ENCODE measurements around the gene COL2A1.
"Not testable (repeated sequence)": the region's sequence is repeated elsewhere in the genome, so short reads cannot be mapped to it uniquely, and the experiment has no call there.

Gene COL2A1

DNA sequence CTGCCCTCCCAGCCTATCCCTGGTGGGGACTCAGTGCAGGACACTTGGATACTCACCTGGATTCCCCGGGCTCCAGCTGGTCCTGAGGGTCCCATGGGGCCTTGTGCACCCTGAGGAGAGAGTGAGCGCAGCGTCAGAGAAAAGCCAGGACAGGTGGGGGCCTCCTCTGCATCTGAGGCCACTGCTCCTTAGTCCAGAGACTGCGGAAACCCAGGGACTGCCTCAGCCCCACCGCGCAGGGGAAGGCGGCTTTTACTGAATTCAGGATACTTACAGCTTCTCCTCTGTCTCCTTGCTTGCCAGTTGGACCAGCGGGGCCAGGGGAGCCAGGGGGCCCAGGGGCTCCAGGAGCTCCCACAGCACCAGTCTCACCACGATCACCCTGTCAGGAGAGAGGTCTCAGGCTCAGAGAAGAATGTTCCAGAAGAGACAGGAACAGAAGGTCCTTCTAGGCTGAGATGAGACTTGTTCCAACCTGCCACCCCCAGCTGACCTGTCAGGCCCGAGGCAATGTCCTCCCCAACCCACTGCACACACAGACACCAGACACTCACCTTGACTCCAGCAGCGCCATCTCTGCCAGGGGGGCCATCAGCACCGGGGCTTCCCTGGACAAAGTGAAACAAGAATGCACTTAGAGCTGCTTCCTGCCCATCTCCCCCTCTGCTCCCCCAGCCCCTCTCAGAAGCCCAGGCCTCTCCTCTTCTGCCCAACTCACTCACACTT, 27.1 kb downstream of the COL2A1 start:
- DNase-seq (ENCODE audit: low read depth in 3 of 3), result no peak

DNA sequence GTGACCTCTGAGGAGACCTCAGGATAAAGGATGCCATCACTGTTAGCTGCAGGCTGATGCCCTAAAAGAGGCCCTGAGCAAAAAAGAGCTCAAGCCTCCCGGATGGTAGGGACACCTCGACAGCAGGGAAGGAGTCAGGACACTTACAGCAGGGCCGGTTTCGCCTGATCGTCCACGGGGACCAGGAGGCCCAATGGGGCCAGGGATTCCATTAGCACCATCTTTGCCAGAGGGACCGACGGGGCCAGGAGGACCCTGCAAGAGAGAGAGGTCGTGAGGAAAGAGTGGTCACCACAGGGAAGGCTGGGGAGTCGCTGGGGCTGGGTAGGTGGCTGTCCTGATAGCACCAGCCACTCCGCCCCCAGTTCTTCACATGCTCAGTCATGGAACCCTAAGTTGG, 28.5 kb downstream of the COL2A1 start:
- no peak for DNase-seq (ENCODE audit: low read depth in 3 of 3)

DNA sequence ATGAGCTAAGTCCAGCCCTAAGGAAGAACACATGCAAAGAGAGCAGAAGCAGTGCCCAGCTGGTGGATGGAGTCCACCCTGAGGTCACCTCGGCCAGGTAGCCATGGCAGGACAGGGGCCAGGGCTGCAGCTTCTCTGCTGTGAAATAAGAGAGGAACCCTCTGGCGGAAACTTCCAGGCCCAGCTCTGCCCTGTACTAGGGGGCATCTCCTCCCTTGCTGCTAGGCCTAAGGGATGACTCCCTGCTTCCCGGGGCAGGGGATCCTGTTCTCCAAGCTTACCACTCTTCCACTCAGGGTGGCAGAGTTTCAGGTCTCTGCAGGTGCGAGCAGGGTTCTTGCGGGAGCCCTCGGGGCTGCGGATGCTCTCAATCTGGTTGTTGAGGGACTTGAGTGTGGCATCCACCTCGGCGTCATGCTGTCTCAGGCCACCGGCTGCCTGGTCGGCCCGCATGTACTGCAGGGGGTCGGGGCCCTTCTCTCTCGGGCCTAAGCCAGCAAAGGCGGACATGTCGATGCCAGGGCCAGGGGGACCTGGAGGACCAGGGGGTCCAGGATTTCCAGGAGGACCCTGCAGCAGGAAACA, 29.1 kb downstream of the COL2A1 start:
- no peak for DNase-seq (ENCODE audit: low read depth in 3 of 3)

DNA sequence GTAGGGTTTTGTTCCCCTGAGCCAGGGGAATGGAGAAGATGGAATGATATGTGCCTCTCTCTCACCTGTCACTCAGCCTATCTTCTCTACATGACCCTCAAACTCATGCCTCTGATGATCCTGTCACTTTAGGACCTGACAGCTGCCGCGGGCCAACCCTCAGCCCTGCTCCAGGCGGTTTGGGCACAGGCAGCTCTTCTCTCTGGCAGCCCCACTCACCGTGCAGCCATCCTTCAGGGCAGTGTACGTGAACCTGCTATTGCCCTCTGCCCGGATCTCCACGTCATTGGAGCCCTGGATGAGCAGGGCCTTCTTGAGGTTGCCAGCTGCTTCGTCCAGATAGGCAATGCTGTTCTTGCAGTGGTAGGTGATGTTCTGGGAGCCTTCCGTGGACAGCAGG, 30.4 kb downstream of the COL2A1 start:
- no peak for DNase-seq (ENCODE audit: low read depth in 3 of 3)

DNA sequence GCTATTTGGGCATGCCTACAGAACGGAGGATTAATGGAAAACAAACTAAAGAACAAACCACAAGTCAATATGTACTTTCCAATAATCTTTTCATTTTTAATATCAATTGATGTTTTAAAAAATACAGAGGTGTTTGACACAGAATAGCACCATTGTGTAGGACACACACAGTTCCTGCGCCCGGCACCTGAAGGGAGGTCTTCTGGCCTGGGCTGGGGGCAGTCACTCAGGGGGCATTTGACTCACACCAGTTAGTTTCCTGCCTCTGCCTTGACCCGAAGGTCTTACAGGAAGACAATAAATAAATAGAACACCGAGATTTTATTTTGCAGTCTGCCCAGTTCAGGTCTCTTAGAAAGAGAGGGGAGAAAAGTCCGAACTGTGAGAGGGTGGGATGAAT, 31.4 kb downstream of the COL2A1 start:
- DNase-seq (ENCODE audit: low read depth in 3 of 3), result no peak

DNA sequence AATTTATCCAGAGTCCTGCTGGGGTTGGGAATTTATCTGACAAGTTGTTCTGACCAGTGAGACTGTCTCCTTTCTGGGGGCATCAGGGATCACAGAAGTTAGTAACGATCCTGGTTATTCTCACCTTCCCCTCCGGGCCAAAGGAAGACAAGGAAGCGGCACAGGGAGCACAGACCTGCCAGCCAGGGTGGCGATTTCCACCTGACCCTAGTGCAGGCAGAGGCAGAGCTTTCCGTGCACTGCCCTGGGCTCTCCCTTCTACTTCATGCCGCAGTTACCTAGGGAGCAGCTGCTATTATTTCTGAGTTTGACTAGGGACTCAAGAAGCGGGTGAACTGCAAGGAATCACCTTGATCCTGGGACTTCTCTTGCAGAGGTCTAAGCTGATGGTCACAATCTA, 33.4 kb downstream of the COL2A1 start:
- no peak for DNase-seq (ENCODE audit: low read depth in 3 of 3)

DNA sequence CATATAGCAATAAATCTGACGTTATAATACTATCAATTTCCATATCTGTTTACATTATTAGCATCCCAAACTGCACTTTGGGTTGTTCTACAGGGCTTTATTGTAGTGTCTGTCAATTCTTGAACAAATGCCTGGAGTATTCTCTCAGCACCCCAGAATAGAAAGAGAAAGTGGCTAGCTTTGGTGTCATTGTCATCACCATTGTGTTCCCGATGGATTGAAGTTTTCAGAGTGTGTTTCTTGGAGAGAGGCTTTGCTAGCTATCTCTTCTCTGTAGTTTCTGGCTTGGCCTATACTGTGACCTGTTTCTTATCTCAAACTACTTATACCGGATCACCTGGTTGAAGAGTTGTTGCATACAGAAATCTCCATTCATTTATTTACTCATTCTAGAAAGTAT, 34.4 kb downstream of the COL2A1 start:
- no peak for DNase-seq (ENCODE audit: low read depth in 3 of 3)

DNA sequence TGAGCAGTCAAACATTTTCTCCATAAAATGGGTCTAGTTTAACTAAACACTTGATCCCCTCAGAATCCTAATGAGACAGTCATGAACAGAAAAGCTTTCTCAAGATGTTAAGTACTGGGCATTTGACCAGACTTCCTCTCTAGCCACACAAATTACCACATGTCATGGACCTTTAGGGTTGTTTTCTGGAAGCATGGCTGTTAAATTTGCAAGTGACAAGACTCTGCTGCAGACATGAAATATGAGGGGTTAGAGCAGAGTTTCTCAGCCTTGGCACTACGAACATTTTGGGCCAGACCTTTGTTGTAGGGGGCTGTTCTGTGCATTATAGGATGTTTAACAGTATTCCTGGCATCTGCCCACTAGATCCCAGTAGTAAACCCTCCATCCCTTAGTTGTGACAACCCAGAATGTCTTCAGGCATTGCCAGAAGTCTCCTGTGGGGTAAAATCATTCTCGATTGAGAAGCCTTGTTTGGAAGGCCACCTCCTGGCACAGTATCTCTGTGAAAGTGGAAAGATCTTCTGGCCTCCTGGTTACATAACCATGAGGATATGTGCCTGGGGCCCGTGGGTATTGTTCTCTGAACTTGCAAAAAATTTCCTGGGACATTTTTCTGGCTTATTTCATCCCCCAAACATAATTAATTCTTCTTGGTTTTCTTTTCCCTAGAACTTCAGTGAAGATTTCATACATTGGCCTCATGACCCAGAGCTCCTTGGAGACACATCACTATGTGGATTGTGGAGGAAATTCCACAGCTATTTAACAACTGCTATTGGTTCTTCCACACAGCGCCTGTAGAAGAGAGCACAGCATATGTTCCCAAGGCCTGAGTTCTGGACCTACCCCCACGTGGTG, 36.6 kb downstream of the COL2A1 start:
- DNase-seq (ENCODE audit: low read depth in 3 of 3), result no peak

DNA sequence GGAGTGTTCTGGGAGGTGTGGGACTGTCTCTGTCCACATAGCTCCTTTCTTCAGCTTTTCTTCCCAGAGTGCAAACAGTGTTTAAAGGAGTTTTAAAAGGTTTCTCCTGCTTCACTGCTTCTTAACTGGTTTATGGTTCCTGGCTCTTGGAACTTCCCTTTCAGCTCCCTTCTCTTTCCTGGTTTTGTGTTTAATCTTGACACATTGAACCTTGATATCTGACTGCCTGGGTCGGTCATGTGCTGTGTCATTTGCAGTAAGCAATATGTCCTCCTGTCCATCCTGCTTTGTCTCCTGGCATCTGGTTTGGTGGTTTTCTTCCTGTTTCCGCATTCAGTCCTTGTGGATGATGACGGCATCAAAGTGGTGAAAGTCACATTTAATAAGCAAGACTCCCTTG, 38.7 kb downstream of the COL2A1 start:
- DNase-seq (ENCODE audit: low read depth in 3 of 3), result no peak

DNA sequence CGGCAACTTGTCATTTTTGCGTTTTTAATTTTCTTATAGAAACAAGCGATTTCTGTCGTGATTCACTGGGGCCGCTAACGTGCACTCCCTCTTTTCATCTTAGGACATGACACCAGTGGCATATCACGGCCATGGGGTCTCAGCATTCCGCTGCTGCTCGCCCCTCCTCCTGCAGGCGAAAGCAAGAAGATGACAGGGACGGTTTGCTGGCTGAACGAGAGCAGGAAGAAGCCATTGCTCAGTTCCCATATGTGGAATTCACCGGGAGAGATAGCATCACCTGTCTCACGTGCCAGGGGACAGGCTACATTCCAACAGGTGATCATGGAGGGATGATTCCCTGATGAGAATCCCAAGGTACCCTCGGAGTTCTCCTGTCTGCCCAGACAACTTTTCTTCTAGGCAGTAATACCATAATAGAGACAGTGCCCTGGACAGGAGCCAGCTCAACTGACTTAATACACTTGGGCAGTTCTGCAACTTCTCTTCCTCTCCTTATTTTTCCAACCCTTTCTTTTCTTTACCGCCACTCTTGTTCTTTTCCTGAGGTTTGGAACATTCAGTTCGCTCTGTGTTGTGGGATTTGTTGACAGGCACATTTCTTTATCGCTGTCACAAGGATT, 40.1 kb downstream of the COL2A1 start:
- DNase-seq (ENCODE audit: low read depth in 3 of 3), result no peak

DNA sequence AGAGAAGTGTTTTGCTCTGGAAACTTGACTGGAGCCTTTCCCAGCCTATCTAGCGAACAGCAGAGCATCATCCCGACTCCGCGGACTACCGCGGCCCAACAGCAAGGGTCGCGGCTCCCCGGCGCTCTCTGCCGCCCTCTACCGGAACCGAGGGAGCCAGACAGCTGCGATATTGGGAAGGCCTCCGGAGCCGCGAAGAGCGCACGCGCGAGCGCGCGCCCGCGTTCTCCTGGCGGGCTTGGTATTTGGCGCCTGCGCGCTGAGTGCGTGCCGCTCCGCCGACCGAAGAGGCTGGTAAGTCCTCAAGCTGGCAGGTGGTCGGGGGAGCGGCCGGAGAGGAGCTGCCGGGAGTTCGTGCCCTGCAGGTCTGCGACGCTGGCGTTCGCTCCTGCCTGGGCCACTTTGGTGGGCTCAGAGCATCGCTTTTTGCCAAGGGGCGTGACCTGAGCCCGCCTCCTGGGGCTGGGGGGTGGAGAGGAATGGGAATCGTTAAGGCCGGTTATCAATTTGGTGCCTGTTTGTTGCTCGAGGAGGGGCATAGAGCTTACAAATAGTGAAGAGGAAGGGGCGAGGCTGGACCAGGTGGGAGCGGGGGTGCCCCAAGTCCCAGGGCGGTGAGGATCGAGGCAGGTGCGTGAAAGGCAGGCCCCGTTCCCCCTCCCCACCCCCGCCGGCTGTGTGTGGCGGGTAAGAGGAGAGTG, 40.8 kb downstream of the COL2A1 start, which contains the start of gene TMEM106C:
Gene TMEM106C, plus strand, starts transcription at position 257 of the 701 bp plus-strand sequence. CDS start 641 bp downstream, outside the sequence.
- DNase-seq (ENCODE audit: low read depth in 3 of 3), result peak; percentile 83 to 85 (median 84)

DNA sequence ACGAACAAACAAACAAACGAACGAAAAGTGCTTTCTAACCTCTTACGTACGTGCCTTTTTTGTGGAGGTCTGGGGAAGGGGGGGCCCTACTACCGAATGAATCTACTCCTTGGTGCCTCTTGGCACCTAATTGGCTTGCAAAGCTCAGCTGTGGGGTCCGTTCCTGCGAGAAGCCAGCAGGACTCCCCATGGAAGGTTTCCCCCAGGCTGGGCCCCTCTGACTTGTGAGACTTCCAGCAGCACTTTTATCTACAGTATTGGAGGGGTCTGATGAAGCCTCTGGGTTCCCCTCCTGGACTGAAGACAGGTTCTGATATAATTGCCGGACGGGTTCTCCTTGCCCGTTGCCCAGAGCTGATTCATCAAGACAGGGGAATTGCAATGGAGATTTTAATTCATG, 42.1 kb downstream of the COL2A1 start:
- DNase-seq (ENCODE audit: low read depth in 3 of 3), result no peak

DNA sequence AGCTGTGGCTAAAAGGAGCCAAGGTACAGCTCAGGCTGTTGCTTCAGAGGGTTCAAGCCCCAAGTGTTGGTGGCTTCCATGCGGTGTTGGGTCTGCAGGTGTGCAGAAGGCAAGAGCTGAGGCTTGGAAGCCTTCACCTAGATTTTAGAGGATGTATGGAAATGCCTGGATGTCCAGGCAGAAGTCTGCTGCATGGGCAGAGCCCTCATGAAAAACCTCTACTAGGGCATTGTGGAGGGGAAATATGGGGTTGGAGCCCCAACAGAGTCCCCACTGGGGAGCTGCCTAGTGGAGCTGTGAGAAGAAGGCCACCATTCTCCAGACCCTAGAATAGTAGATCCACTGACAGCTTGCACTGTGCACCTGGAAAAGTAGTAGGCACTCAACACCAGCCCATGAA, 46.6 kb downstream of the COL2A1 start:
- DNase-seq (ENCODE audit: low read depth in 3 of 3), result not testable (repeated sequence)

DNA sequence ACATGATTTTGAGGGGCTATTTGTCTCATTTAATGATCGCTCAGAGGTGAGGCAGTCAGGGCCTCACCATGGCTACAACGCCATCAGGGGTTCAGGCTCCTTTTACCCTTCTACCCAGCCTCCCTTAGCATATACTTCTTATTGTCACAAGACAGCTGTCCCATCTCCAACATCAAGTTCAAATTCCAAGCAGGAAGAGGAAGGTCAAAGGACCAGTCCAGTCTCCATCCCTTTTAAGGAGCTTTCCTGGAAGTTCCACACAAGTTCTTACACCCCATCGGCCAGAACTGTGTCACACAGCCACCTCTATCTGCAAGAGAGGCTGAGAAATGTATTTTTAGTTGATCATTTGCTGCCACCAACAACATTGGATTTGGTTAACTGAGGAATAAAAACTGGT, 49.2 kb downstream of the COL2A1 start:
- DNase-seq (ENCODE audit: low read depth in 3 of 3), result no peak

DNA sequence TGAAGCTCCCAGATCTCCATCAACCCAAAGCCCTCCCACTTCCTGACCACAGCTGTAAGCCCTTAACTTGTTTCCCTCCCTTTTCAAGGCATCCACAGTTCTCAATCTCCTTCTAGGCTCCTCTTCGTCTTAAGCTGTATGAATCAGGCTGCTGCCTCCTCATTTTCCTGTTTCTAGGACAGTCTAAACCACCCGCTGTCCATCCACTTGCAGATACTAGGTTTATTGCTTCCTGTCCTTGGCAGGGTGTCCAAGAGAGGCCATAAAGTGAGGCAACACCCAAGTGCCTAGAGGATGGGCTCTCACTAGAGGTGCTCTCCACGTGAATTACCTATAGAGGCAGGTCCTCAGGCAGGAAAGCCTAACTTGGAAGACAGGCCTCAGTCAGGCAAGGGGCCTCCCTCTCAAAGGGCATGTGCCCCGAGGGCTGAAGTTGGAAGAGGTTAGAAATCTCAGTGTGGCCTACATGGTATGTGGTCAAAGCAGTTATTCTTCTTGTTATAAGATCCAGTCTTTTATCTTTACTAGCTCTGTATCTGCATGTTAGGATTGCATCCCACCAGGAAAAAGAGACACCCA, 49.7 kb downstream of the COL2A1 start:
- no peak for DNase-seq (ENCODE audit: low read depth in 3 of 3)

DNA sequence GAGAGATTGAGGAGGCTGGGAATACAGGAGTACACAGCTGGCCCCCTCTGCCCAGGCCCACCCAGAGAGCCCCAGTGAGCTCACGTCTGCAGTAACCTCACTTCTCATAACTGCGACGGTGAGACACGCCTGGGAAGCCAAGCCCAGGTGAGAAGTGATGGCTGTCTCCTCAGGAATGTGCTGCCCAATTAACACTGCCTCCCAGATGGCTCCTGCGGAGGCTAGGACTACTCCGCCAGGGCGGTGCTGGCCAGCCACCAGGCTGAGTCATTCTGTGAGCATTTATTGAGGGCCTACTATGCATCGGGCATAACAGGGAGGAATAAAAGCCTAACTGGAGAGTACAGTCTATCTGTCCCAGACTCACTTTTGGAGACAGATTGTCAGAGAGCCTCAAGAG, 50.2 kb downstream of the COL2A1 start:
- no peak for DNase-seq (ENCODE audit: low read depth in 3 of 3)

DNA sequence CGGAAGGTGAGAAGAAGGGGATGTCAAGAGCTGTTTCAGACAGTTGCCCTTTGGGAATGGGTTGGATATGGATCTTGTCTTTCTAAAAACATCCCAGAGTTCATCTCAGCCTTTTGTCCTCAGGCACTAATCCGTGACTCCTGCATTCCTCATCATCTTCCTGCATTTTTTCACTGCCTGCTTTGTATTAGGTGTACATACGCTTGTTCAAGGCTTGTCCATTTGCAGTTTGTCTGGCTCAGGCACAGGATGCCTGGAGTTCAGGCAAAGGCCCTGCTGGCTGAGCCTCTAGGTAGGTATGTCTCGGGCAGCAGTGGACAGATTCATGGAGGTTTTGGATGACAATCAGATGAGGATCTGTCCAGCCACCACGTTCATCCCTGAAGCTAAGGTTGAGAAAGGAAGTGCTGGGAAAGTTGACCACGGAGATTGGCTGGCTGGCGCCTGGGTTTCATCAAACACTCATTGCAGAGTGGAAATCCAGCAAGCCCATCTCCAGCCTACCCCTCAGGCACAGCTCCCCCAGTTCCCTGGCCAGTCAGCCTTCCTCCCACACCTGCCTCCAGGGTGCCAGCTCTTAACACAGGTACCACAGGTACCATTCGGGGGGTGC, 53.3 kb downstream of the COL2A1 start:
- DNase-seq (ENCODE audit: low read depth in 3 of 3), result no peak

DNA sequence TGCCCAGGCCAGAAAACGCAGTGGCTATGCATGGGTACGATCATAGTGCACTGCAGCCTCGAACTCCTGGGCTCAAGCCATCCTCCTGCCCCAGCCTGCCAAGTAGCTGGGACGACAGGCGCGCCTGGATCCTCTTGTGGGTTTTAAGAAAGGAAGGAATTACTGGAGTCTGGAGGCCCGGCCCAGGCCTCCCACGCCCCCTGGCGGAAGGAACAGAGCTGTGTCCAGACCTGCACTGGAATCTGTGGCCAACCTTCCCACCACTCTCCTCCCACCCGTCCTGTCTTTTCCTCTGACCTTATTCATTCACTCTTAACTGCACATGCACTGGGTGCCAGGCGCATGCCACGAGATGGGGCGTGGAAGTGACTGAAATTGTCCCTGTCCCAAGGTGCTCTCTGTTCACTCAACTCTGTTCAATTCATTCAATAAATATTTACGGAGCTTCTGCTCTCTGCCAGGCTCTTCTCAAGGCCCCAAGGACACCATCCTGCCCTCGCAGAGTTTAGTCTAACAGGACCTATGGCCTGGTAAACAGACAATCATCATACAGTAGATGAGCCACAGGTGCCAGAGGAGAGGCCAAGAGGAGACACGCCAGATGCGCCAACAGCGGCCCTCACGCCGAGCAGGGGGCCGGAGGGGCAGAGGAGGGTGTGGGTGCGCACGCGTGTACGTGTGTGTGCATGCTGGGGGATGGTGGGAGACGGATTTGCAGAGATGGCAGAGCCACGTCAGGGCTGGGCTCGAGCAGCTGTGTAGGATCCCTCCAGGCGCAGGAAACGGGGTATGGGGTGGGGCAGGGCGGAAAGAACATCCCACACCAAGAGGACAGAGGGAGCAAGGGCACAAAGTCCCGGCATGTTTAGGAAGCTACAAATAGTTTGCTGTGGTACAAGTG, 54.6 kb downstream of the COL2A1 start:
- DNase-seq (ENCODE audit: low read depth in 3 of 3), result peak; percentile 22 to 47 (median 31)

DNA sequence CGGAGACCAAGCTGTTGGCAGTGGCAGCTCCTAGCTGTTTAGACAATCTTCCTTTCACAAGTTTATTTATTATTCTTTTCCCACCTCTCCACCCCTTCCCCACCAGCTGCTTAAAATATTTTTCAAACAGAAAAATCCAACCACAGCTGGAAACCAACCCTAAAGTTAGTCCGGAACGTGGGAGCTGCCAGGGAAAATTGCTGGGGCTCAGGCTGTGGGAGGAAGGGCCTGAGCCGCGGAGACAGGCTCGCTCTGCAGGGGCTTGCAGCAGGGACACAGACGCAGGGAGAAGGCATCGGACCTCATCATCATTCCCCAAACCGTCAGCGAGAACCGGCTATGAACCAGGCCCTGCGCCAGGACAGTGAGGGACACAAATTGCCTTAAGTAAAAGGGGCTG, 56.9 kb downstream of the COL2A1 start:
- no peak for DNase-seq (ENCODE audit: low read depth in 3 of 3)

All from stimulated activated CD4-positive, alpha-beta T cell treated with anti-CD3 and anti-CD28 coated beads, TNF-alpha, amount 100 ng/mL, for 48 hours (primary cell).